Kidney tubule cell (primary cell): ENCODE results near the gene ACAN.

Source experiments
- DNase-seq: peaks from one replicate; pipeline ENCODE4 v3.0.0-alpha.2; 2018; ENCODE audit warnings: low spot score

The ACAN gene

DNA sequence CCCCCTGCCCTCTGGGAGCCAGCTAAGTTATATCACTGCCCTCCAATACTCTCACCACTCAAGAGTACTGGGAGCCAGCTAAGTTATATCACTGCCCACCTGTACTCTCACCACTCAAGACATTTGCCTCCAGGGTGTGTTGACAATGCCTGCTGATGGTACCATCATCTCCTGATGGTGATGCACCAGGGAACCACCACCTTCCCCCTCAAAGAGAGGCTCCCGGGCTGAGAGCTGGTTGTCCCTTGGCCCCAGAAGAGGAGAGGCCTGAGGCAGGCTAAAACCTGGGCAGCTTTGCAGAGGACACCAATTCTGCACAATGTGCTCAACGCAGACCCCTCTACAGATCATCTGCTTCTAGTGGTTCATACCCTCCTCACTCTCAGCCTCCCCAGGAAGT is 99.6 kb downstream of the ACAN start:
- DNase-seq = no peak

DNA sequence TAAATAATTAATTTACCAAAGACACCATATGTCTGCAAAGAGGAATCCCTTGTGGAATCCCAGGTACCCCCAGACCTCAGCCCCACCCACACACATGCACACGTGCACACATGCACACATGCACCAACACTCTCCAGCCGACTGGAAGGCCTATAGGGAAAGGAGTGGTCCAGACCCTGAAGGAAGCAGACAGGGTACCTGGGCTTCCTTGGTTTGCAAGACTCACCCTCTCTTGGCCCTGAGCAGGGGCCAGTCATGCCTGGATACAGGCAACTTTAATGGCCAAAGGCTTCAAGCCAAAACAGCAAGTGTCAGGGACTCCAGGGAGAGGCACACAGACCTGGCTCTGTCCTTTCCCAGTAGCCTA is 101.0 kb downstream of the ACAN start:
- no peak for DNase-seq

DNA sequence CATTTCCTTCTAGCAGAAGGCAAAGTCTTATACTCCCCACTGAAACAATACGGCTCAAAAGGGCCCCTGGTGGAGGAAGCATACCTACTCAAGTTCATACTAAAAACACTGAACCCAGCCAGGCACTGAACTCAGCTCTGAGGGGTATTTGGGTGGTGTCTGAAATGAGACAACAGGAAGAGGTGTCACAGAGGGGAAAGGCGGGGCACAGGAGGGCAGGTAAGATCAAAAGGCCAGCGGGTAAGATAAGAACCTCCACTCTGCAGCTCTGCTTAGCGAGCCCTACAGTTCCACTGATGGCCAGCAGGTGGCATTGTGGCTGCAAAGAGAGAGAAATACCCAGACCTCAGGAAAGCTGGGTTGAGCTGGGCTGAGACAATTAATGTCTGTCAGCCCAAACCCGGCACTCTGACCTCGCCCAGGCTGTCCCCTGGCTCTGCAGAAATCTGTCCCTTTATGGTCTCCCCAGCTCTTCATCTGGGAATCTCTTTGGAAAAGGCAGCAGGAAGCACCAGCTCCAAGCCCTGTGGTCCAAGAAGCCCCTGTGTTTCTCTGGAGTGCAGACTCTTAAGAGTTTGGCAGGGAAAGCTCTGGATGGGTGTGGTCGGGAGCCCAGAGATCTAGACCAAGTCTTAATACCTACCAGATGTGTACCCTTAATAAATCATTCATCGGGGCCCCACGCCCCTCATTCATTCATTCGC is 101.5 kb downstream of the ACAN start:
- DNase-seq = peak; percentile 75

GRCh38 chr15:88905576-88905975 is 102.3 kb downstream of the ACAN start:
- DNase-seq = no peak

- DNase-seq = no peak
Observed at GRCh38 chr15:88906130-88906529, 102.9 kb downstream of the ACAN start.

GRCh38 chr15:88906551-88906950 is 103.3 kb downstream of the ACAN start:
- DNase-seq = no peak

- no peak for DNase-seq
Observed at GRCh38 chr15:88907111-88907510, 103.9 kb downstream of the ACAN start.

DNA sequence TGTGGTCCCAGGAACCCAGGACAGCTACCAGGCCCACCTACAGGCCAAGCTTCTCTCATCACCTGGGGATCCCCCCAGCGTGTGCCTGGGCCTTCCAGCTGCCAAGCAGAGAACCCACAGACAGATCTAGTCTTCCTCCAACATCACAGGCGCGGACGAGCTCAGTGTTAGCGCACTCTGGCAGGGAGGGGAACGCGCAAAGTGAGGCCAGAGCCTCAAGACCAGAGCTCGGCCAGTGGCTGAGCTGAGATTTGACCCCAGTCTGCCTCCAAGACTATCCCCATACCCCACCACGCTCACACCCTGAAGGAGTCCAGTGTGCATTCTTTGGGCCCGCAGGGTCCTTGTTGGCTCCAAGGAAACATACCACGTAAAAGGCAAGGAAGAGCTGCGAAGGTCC is 104.9 kb downstream of the ACAN start:
- no peak for DNase-seq

DNA sequence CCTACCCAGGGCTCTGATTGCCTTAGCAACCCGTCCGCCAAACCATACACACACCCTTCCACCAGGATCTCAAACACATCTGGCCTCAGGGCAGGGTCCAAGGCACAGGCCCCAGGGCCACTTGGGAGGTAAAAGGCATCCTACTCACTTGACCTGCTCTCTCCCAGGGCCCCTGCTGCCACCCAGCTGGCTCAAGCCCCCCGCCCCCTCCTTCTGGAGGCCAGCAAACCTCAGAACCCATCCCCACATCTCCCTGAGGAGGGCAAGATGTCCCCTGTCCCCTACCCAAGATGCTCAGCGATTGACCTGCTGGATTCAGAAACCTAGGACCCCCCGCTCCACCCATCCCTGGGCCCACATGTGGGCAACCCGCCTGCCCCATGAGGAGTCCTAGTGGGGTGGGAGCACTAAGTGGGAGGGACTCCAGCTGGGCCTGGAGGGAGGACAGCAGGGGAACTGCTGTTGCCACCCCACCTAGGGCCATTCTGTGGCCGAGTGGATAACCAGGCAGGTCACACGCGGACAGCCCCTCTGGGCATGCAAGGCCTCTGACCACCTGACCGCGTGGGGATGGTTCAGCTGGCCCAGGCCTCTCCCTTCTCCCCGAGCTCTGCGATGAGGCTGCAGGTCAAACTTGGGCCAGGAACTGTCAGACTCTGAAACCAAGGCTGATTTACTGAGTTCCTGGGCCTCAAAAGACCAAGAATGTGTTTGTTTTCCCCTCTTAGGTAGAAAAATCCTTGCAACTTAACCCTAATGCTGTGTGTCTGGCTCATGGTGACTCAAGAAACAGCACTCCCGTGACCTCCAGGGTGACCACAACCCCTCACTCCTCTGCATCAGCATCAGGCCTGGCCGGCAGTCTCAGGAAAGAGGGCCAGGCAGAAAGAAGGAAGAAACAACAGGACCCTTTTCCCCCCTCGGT is 105.7 kb downstream of the ACAN start:
- no peak for DNase-seq

GRCh38 chr15:88909956-88910831 is 107.0 kb downstream of the ACAN start:
- peak; percentile 47 for DNase-seq

GRCh38 chr15:88911766-88912118 is 108.5 kb downstream of the ACAN start:
- peak; percentile 67 for DNase-seq

DNA sequence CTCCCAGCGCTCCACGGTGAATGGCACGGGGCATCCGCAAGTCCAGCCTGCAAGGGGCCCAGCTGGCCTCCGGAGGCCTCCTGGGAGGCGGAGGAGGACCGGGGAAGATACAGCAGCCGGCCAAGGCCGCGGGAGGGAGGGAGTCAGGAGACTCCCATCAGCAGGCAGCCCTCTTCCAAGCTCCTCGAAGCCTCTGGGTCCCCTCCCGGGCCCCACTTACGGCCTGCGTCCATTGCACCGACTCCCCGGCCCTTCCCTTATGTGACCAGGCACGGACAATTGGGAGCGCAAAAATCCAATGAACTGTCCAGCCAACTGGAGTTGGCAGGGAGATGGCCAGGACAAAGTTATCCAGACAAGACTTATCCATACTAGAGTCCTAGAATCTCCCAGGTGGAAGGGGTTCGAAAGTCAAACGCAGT is 109.3 kb downstream of the ACAN start:
- no peak for DNase-seq

DNA sequence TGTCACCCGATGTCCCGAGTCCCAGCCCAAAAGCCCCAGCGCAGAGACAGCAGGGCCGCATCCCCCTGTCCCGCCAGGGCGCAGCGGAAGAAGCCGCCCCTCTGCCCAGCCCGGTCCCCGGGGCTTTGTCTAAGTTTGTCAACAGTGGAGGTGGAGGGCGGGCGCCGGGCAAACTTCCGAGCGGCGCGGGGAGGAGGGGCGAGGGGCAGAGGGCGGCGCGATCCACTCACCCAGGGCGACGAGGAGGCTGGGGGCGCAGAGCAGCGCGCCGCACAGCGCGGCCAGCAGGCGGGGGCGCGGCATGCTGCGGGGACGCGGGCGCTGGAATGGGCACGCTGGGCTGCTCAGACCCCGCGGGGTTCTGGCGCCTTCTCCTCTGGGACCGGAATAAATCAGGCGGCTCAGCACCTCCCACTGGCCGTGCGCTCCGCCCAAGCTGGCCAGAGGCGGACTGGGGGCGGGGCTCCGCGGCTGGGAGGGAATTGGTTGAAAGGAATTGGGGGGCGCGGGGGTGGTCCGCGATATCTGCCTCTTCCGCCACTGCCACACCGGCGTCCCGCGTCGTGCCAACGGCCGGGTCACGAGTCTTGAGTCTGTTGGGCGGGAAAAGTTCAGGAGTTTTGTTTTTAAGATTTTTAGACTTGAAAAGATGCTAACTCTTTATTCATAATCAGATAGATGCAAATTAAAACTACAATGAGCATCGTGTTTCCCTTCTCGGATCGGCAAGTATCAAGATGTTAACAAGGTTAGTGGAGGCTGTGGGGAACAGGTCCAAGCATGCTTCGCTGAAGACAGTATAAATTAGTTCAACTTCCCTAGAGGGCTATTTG is 110.0 kb downstream of the ACAN start, which contains the start of gene MFGE8:
TSS of gene MFGE8 (minus strand) at position 363 of the 833 bp plus-strand sequence. CDS start at position 303, 60 bp downstream.
- peak; percentile 60 for DNase-seq

DNA sequence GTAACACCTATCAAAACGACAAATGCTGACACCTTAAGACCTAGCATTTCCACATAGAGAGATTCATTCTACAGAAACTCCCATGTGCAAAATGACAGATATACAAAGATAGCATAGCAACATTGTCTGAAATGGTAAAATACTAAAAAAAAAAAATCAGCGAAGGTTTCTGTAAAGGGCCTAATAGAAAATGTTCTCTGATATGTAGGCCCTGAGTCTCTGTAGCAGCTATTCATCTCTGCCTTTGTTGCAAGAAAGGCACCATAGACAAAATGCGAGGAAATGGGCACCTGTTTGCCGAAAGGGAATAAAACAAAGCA is 110.6 kb downstream of the ACAN start:
- DNase-seq = no peak

- DNase-seq = no peak
Observed at GRCh38 chr15:88915354-88915753, 112.1 kb downstream of the ACAN start.

DNA sequence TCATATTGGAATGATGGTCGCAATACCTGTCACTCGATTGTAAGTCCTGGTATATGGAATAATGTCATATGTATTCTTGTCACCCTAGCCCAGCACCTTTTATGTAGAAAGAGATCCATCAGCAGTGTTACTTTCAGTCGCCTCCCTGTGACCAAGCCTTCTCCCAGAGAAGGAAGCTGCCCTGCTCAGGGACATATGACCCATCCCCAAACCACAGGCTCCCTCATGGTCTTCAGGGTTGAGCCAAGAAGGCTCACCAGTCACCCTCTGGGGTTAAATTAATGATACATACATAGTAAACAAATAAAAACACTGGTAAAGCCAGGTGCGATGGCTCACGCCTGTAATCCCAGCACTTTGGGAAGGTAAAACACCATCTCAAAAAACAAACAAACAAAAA is 114.5 kb downstream of the ACAN start:
- DNase-seq = no peak

- DNase-seq = peak; percentile 99
Observed at GRCh38 chr15:88918738-88919137, 115.5 kb downstream of the ACAN start.

- peak; percentile 85 for DNase-seq
Observed at GRCh38 chr15:88920186-88920891, 117.1 kb downstream of the ACAN start.

GRCh38 chr15:88920892-88921435 is 117.7 kb downstream of the ACAN start:
- DNase-seq = peak; percentile 88
